CD4-positive, alpha-beta memory T cell (primary cell): ENCODE measurements around the gene NFILZ. TPM values are rescaled to one million over a fixed set of nuclear protein-coding genes. Genes with fewer than 3 reads are reported as not detected.
A peak's percentile ranks its signal among the peaks of the same experiment; 100 is the strongest.

Source experiments
- CTCF ChIA-PET: fragments of 350-600 bp; sonication (Branson Sonifier 250); formaldehyde crosslinking; loops from one replicate; lab custom pipeline; 2021; ENCODE audit warnings: inconsistent platforms; ENCODE audit not compliant: partially characterized antibody; lab: Charles Lee
- POLR2A ChIA-PET: fragments of 350-600 bp; sonication (Branson Sonifier 250); formaldehyde crosslinking; loops from one replicate; lab custom pipeline; 2021; ENCODE audit not compliant: partially characterized antibody; lab: Charles Lee
- DNase-seq, 5 donors: peaks; one replicate each; pipeline versions ENCODE4 v3.0.0 to v3.0.0-alpha.2; 2020 to 2022; ENCODE audit warnings: mixed read lengths in 1 of 5
- H3K27ac ChIP-seq: one replicate; pipeline ENCODE4 v1.7.0; 2013; ENCODE audit warnings: low read depth, low read length
- H3K27me3 ChIP-seq: 2 replicates; pipeline ENCODE4 v1.7.0; 2013; ENCODE audit warnings: mild to moderate bottlenecking, low read length, moderate library complexity; ENCODE audit not compliant: insufficient read depth
- H3K36me3 ChIP-seq: 2 replicates; pipeline ENCODE4 v1.7.0; 2013; ENCODE audit warnings: mild to moderate bottlenecking, low read length, moderate library complexity; ENCODE audit not compliant: insufficient read depth
- H3K4me1 ChIP-seq: 2 replicates; pipeline ENCODE4 v1.7.0; 2013; ENCODE audit warnings: mild to moderate bottlenecking, low read length, moderate library complexity; ENCODE audit not compliant: insufficient read depth
- H3K4me3 ChIP-seq, 2 donors: one replicate each; pipeline ENCODE4 v1.7.0; 2013; ENCODE audit warnings: low read length in 2 of 2, mild to moderate bottlenecking in 1 of 2
- H3K9me3 ChIP-seq, 2 donors: one replicate each; pipeline ENCODE4 v1.7.0; 2013; ENCODE audit warnings: low read length in 2 of 2, control low read depth in 1 of 2; ENCODE audit not compliant: control insufficient read depth in 1 of 2
- H3K27ac Mint-ChIP-seq, 7 donors: one replicate each; pipeline ENCODE4 v1.8.0; 2020 to 2021; ENCODE audit warnings: mixed read lengths in 7 of 7, mild to moderate bottlenecking in 6 of 7, inconsistent platforms in 3 of 7, moderate library complexity in 3 of 7
- H3K27me3 Mint-ChIP-seq, 2 donors: one replicate each; pipeline ENCODE4 v1.8.0; 2020 to 2021; ENCODE audit warnings: mixed read lengths in 2 of 2
- H3K36me3 Mint-ChIP-seq, 2 donors: one replicate each; pipeline ENCODE4 v1.8.0; 2020 to 2021; ENCODE audit warnings: mixed read lengths in 2 of 2, inconsistent platforms in 1 of 2, mild to moderate bottlenecking in 1 of 2
- H3K4me1 Mint-ChIP-seq, 4 donors: one replicate each; pipeline ENCODE4 v1.8.0; 2020 to 2021; ENCODE audit warnings: mixed read lengths in 4 of 4, mild to moderate bottlenecking in 1 of 4
- H3K4me3 Mint-ChIP-seq, 8 donors: one replicate each; pipeline ENCODE4 v1.8.0; 2020 to 2021; ENCODE audit warnings: mixed read lengths in 8 of 8, mild to moderate bottlenecking in 7 of 8, moderate library complexity in 6 of 8, inconsistent platforms in 3 of 8
- H3K9me3 Mint-ChIP-seq, 8 donors: one replicate each; pipeline ENCODE4 v1.8.0; 2020 to 2021; ENCODE audit warnings: mixed read lengths in 8 of 8, mild to moderate bottlenecking in 5 of 8, inconsistent platforms in 3 of 8, moderate library complexity in 1 of 8
- intact Hi-C: fragments of 100-400 bp; cut with micrococcal nuclease; formaldehyde crosslinking; loops from one replicate; pipeline ENCODE4 v1.15.1; 2023
- polyA plus RNA-seq, 2 donors: library from polyadenylated mRNA; unstranded; fragments of 300-500 nt; fragmentation: Illumina TruSeq; gene quantifications; one replicate each; pipeline ENCODE4 v1.2.3, GENCODE V29; 2021
- total RNA-seq, 2 experiments: library from RNA; stranded (reverse); gene quantifications; one replicate each; pipeline ENCODE4 v1.2.3, GENCODE V29; 2021

NFILZ gene
- total and polyA plus RNA-seq, 4 experiments from 2014 or later: not detected

GRCh38 chr19:8601796-8602195 lies 28.6 kb upstream of the NFILZ start:
- H3K36me3 Mint-ChIP-seq: peaks cover 41 to 45% of the 10 kb centered on the region in 2 donors
- peaks cover 1 to 4% (median 3%) of the 10 kb centered on the region in 4 donors for H3K4me1 Mint-ChIP-seq
- H3K36me3 ChIP-seq: no peaks in the 10 kb centered on the region
- no peaks in the 10 kb centered on the region for H3K27me3 Mint-ChIP-seq
- no peak overlapping the region for H3K4me3 ChIP-seq
- no peaks in the 10 kb centered on the region for H3K27me3 ChIP-seq
- no peak overlapping the region for H3K4me3 Mint-ChIP-seq
- no peak overlapping the region for H3K27ac ChIP-seq
- H3K27ac Mint-ChIP-seq: peak overlapping the region in 1 of 7 donors; percentile 46
- H3K9me3 ChIP-seq: no peaks in the 10 kb centered on the region
- intact Hi-C loops: no loop called here
- no peaks in the 10 kb centered on the region for H3K4me1 ChIP-seq
- POLR2A ChIA-PET: no interaction called here
- no peaks in the 10 kb centered on the region for H3K9me3 Mint-ChIP-seq
- no peak for DNase-seq
- CTCF ChIA-PET: interaction anchor here (1.0 to 2.5 kb wide), 2 partner anchors 16 to 21 kb away, joined by 4 to 8 read pairs; no protein-coding TSS in a partner anchor

GRCh38 chr19:8605514-8605913 lies 24.9 kb upstream of the NFILZ start:
- Mint-ChIP-seq H3K4me1 (peaks cover 13 to 35% (median 28%) of the 10 kb centered on the region in 4 donors), H3K36me3 (peaks cover 38 to 41% of the 10 kb centered on the region in 2 donors), H3K9me3 (peaks cover 0 to 1% (median 0%) of the 10 kb centered on the region in 8 donors), H3K4me3 (no peak overlapping the region), H3K27me3 (no peaks in the 10 kb centered on the region), H3K27ac (no peak overlapping the region)
- ChIA-PET POLR2A (interaction anchor here (1.3 to 1.5 kb wide), 2 partner anchors 12 to 92 kb away, joined by 3 to 5 read pairs; partner anchors contain the start of gene ZNF414), CTCF (interaction anchor here (1.2 kb wide), 1 partner anchor 10 kb away, joined by 3 read pairs; no protein-coding TSS in a partner anchor)
- intact Hi-C loops: no loop called here
- Histone ChIP-seq H3K4me1 (peaks cover 17% of the 10 kb centered on the region), H3K27ac (no peak overlapping the region), H3K9me3 (no peaks in the 10 kb centered on the region), H3K27me3 (no peaks in the 10 kb centered on the region), H3K4me3 (no peak overlapping the region), H3K36me3 (no peaks in the 10 kb centered on the region)
- DNase-seq: no peak

- no peak overlapping the region for H3K27ac ChIP-seq
- H3K9me3 ChIP-seq: no peaks in the 10 kb centered on the region
- H3K4me3 Mint-ChIP-seq: peak overlapping the region in 4 of 8 donors; percentile 7 to 34 (median 14)
- CTCF ChIA-PET: no interaction called here
- peaks cover 29 to 33% of the 10 kb centered on the region in 2 donors for H3K36me3 Mint-ChIP-seq
- peaks cover 28% of the 10 kb centered on the region for H3K4me1 ChIP-seq
- no peaks in the 10 kb centered on the region for H3K27me3 ChIP-seq
- no peaks in the 10 kb centered on the region for H3K36me3 ChIP-seq
- DNase-seq: no peak
- peak overlapping the region in 2 of 7 donors; percentile 75 to 81 for H3K27ac Mint-ChIP-seq
- H3K9me3 Mint-ChIP-seq: peaks cover 0 to 1% (median 0%) of the 10 kb centered on the region in 8 donors
- H3K4me1 Mint-ChIP-seq: peaks cover 15 to 46% (median 34%) of the 10 kb centered on the region in 4 donors
- POLR2A ChIA-PET: no interaction called here
- H3K27me3 Mint-ChIP-seq: no peaks in the 10 kb centered on the region
- intact Hi-C loops: no loop called here
- H3K4me3 ChIP-seq: no peak overlapping the region
Measured at GRCh38 chr19:8607386-8607785, 23.0 kb upstream of the NFILZ start.

GRCh38 chr19:8608941-8609278 lies 21.5 kb upstream of the NFILZ start:
- no peaks in the 10 kb centered on the region for H3K36me3 ChIP-seq
- H3K4me1 ChIP-seq: peaks cover 28% of the 10 kb centered on the region
- no peaks in the 10 kb centered on the region for H3K9me3 ChIP-seq
- ChIA-PET POLR2A (interaction anchor here (1.4 to 1.8 kb wide), 2 partner anchors 16 to 38 kb away, joined by 4 read pairs; no protein-coding TSS in a partner anchor), CTCF (interaction anchor here (0.6 kb wide), 1 partner anchor 127 kb away, joined by 3 read pairs; no protein-coding TSS in a partner anchor)
- H3K27me3 Mint-ChIP-seq: no peaks in the 10 kb centered on the region
- no peak for DNase-seq
- no peaks in the 10 kb centered on the region for H3K27me3 ChIP-seq
- H3K9me3 Mint-ChIP-seq: peaks cover 0 to 1% (median 0%) of the 10 kb centered on the region in 8 donors
- peaks cover 15 to 48% (median 38%) of the 10 kb centered on the region in 4 donors for H3K4me1 Mint-ChIP-seq
- no peak overlapping the region for H3K27ac ChIP-seq
- intact Hi-C loops: no loop called here
- peak overlapping the region; percentile 79 to 90 (median 85) for H3K4me3 Mint-ChIP-seq
- peaks cover 16 to 25% of the 10 kb centered on the region in 2 donors for H3K36me3 Mint-ChIP-seq
- peak overlapping the region in 1 of 2 donors; percentile 80 for H3K4me3 ChIP-seq
- H3K27ac Mint-ChIP-seq: peak overlapping the region in 6 of 7 donors; percentile 60 to 93 (median 86)

GRCh38 chr19:8609279-8610040 lies 21.0 kb upstream of the NFILZ start:
- H3K36me3 Mint-ChIP-seq: peaks cover 16 to 25% of the 10 kb centered on the region in 2 donors
- no peaks in the 10 kb centered on the region for H3K27me3 Mint-ChIP-seq
- CTCF ChIA-PET: interaction anchor here (0.6 kb wide), 1 partner anchor 128 kb away, joined by 3 read pairs; no protein-coding TSS in a partner anchor
- POLR2A ChIA-PET: interaction anchor here (1.4 to 1.8 kb wide), 2 partner anchors 16 to 38 kb away, joined by 4 read pairs; no protein-coding TSS in a partner anchor
- intact Hi-C loops: loop anchor here (2.0 kb wide), 1 partner anchor 17 kb away; no protein-coding TSS in a partner anchor
- Histone ChIP-seq H3K27ac (peak overlapping the region; percentile 17), H3K4me1 (peaks cover 28% of the 10 kb centered on the region), H3K4me3 (peak overlapping the region; percentile 80 to 94), H3K36me3 (no peaks in the 10 kb centered on the region), H3K9me3 (no peaks in the 10 kb centered on the region), H3K27me3 (no peaks in the 10 kb centered on the region)
- peak overlapping the region; percentile 70 to 98 (median 90) for H3K27ac Mint-ChIP-seq
- H3K9me3 Mint-ChIP-seq: peaks cover 0 to 1% (median 0%) of the 10 kb centered on the region in 8 donors
- H3K4me1 Mint-ChIP-seq: peaks cover 15 to 48% (median 38%) of the 10 kb centered on the region in 4 donors
- H3K4me3 Mint-ChIP-seq: peak overlapping the region; percentile 94 to 99 (median 96)
- DNase-seq: no peak

- Histone ChIP-seq H3K27ac (peak within 1 kb of the TSS; percentile 17), H3K4me3 (peak within 1 kb of the TSS; percentile 80 to 94), H3K4me1 (peaks cover 31% of the 10 kb centered on the region), H3K27me3 (no peaks in the 10 kb centered on the region), H3K9me3 (no peaks in the 10 kb centered on the region), H3K36me3 (no peaks in the 10 kb centered on the region)
- intact Hi-C loops: loop anchor here (2.0 kb wide), 1 partner anchor 17 kb away; no protein-coding TSS in a partner anchor
- H3K27me3 Mint-ChIP-seq: no peaks in the 10 kb centered on the region
- H3K36me3 Mint-ChIP-seq: peaks cover 11 to 22% of the 10 kb centered on the region in 2 donors
- H3K4me3 Mint-ChIP-seq: peak within 1 kb of the TSS; percentile 94 to 99 (median 96)
- peaks cover 0 to 1% (median 0%) of the 10 kb centered on the region in 8 donors for H3K9me3 Mint-ChIP-seq
- POLR2A ChIA-PET: interaction anchor here (1.8 kb wide), 1 partner anchor 17 kb away, joined by 4 read pairs; no protein-coding TSS in a partner anchor
- CTCF ChIA-PET: no interaction called here
- peaks cover 18 to 52% (median 41%) of the 10 kb centered on the region in 4 donors for H3K4me1 Mint-ChIP-seq
- peak within 1 kb of the TSS; percentile 81 to 98 (median 90) for H3K27ac Mint-ChIP-seq
- DNase-seq: peak; percentile 46 to 65 (median 51)
Measured at GRCh38 chr19:8610041-8610935, 20.1 kb upstream of the NFILZ start, which contains the start of gene ADAMTS10. Gene ADAMTS10 (minus strand): TSS chr19:8610715. CDS start chr19:8605710, 5,005 bp downstream.
